Upper lobe of right lung (tissue), 1 donor: ENCODE data around the gene EEF2KMT. TPM values are rescaled to one million over a fixed set of nuclear protein-coding genes. Genes with fewer than 3 reads are reported as not detected.

Experiments
- ATAC-seq: fragments of 200-7000 bp; cut with Tn5 transposase; one replicate; pipeline ENCODE4 v1.9.1; 2020; ENCODE audit warnings: mild to moderate bottlenecking, moderate library complexity
- DNase-seq: peaks from one replicate; pipeline ENCODE4 v3.0.0-alpha.2; 2020
- H3K27ac ChIP-seq: fragments of 200-600 bp; one replicate; pipeline ENCODE4 v1.8.0; 2022
- H3K27me3 ChIP-seq: fragments of 200-600 bp; one replicate; pipeline ENCODE4 v1.8.0; 2022; ENCODE audit warnings: mild to moderate bottlenecking
- H3K36me3 ChIP-seq: fragments of 200-600 bp; one replicate; pipeline ENCODE4 v1.8.0; 2022
- H3K4me1 ChIP-seq: fragments of 200-600 bp; one replicate; pipeline ENCODE4 v1.8.0; 2022
- H3K4me3 ChIP-seq: fragments of 200-600 bp; one replicate; pipeline ENCODE4 v1.8.0; 2022; ENCODE audit warnings: mild to moderate bottlenecking
- H3K9me3 ChIP-seq: fragments of 200-600 bp; one replicate; pipeline ENCODE4 v1.8.0; 2022
- intact Hi-C: fragments of 100-400 bp; cut with DNase I; formaldehyde crosslinking; loops from one replicate; pipeline ENCODE4 v1.11.0; 2022
- total RNA-seq: library from RNA; stranded (reverse); fragmentation: NEBNext Ultra II Directional; extraction: Animal tissue kit (Norgen Biotek cat#: 25700); gene quantifications from one replicate; pipeline ENCODE4 v1.2.1, GENCODE V29; 2021
- TF ChIP-seq, protein P1 (sequence below): fragments of 200-600 bp; IDR thresholded peaks from one replicate; pipeline ENCODE4 v1.8.0; 2022; ENCODE audit warnings: antibody characterized with exemption
- donor health status: DM: no; HTN: yes; CAD: no; lungs with severe emphysema.

Gene EEF2KMT
- total RNA-seq, 1 donor from 2014 or later: 9.6 TPM

DNA sequence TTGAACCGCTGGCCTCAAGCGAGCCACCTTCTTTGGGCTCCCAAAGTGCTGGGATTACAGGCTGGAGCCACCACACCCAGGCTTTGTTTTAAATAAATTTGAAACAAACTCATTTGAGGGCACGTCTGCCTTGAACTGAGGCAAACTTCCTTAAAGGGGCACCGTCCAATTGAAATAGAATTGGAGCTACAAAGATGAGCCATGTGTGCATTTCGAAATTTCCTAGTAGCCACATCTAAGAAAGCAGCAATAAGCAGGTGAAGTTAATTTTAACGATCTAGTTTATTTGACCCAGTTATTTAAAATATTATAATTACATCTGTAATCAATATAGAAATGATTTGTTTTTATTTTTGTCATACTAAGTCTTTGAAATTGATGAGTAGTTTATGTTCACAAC is 31.1 kb downstream of the EEF2KMT start:
- Histone ChIP-seq H3K4me1 (peaks cover 7% of the 10 kb centered on the region), H3K9me3 (no peaks in the 10 kb centered on the region), H3K27me3 (no peaks in the 10 kb centered on the region), H3K4me3 (no peak overlapping the region), H3K27ac (no peak overlapping the region), H3K36me3 (peaks cover 9% of the 10 kb centered on the region)
- TF ChIP-seq, protein P1, sequence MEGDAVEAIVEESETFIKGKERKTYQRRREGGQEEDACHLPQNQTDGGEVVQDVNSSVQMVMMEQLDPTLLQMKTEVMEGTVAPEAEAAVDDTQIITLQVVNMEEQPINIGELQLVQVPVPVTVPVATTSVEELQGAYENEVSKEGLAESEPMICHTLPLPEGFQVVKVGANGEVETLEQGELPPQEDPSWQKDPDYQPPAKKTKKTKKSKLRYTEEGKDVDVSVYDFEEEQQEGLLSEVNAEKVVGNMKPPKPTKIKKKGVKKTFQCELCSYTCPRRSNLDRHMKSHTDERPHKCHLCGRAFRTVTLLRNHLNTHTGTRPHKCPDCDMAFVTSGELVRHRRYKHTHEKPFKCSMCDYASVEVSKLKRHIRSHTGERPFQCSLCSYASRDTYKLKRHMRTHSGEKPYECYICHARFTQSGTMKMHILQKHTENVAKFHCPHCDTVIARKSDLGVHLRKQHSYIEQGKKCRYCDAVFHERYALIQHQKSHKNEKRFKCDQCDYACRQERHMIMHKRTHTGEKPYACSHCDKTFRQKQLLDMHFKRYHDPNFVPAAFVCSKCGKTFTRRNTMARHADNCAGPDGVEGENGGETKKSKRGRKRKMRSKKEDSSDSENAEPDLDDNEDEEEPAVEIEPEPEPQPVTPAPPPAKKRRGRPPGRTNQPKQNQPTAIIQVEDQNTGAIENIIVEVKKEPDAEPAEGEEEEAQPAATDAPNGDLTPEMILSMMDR: no peak
- intact Hi-C loops: no loop called here
- ATAC-seq: no peak
- no peak for DNase-seq

DNA sequence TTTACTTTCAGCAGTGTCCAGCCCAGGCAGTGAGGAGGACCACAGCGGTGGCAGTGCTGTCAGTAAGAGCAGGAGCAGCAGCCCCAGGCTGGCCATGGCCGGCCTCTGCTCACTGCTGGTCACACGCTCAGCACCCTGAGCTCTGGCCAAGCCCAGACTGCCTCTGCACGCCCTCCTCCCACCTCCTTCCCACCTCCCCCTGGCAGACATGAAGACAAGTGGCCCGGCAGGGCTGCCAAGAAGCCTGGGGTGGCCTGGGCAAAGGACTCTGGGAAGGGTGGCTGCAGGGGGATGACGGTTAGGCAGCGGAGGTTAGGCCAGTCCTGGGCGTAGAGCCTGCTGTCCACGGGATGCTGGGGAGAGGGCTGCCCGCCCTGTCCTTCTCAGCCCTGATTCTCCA is 31.8 kb downstream of the EEF2KMT start, which contains the start of gene C16orf89:
C16orf89 (minus strand) TSS at position 144 of the 400 bp plus-strand sequence; CDS start at position 96, 48 bp downstream.
- peak within 1 kb of the TSS; percentile 46 for H3K4me3 ChIP-seq
- no peaks in the 10 kb centered on the region for H3K27me3 ChIP-seq
- peaks cover 9% of the 10 kb centered on the region for H3K36me3 ChIP-seq
- intact Hi-C loops: no loop called here
- H3K27ac ChIP-seq: peak within 1 kb of the TSS; percentile 83
- no peaks in the 10 kb centered on the region for H3K9me3 ChIP-seq
- no peaks in the 10 kb centered on the region for H3K4me1 ChIP-seq
- DNase-seq (peak; percentile 90), ATAC-seq (peak; percentile 87)
- TF ChIP-seq, protein P1: no peak

DNA sequence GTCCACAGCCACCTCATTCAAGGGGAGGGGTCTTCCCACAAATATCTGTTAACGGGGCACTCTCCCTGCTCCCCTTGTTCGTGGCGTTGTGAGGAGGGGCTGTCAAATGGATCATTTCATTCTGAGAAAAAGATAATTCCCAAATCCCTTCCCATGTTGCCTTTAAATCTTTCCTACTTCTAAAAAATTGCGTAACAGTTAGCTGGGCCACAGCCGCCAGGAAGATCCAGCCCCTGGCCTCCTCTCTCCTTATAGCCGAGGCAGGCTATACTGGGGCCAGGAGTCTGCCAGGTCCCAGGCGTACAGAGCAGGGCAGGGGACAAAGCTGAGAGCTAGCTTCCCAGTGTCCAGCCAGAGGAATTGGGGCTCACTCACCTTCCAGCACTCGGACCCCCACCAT is 32.3 kb downstream of the EEF2KMT start:
- Histone ChIP-seq H3K4me3 (peak overlapping the region; percentile 46), H3K27ac (peak overlapping the region; percentile 83), H3K9me3 (no peaks in the 10 kb centered on the region), H3K36me3 (peaks cover 9% of the 10 kb centered on the region), H3K27me3 (no peaks in the 10 kb centered on the region), H3K4me1 (no peaks in the 10 kb centered on the region)
- intact Hi-C loops: no loop called here
- ATAC-seq: peak; percentile 55
- DNase-seq: peak; percentile 69
- TF ChIP-seq, protein P1: no peak

DNA sequence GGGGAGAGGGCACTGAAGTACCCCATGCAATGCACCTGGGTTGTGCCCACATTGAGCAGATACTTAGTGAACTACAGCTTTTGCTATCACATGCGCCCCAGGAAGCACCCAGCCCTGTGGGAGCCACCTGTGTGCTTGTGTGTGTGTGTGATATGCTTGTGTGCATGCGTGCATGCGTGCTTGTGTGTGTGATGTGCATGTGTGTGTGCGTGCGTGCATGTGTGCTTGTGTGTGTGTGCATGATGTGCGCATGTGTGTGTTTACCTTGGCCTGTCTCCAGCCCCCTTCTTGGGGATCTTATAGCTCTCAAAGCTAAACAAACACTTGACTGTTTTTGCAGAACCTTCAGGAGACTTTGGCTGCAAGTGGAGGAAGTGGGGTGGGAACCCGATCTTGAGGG is 32.7 kb downstream of the EEF2KMT start:
- H3K27ac ChIP-seq: peak overlapping the region; percentile 83
- intact Hi-C loops: no loop called here
- ATAC-seq (peak; percentile 66), DNase-seq (peak; percentile 85)
- TF ChIP-seq, protein P1: no peak
- H3K36me3 ChIP-seq: peaks cover 9% of the 10 kb centered on the region
- no peaks in the 10 kb centered on the region for H3K27me3 ChIP-seq
- no peaks in the 10 kb centered on the region for H3K4me1 ChIP-seq
- H3K9me3 ChIP-seq: no peaks in the 10 kb centered on the region
- H3K4me3 ChIP-seq: peak overlapping the region; percentile 46

DNA sequence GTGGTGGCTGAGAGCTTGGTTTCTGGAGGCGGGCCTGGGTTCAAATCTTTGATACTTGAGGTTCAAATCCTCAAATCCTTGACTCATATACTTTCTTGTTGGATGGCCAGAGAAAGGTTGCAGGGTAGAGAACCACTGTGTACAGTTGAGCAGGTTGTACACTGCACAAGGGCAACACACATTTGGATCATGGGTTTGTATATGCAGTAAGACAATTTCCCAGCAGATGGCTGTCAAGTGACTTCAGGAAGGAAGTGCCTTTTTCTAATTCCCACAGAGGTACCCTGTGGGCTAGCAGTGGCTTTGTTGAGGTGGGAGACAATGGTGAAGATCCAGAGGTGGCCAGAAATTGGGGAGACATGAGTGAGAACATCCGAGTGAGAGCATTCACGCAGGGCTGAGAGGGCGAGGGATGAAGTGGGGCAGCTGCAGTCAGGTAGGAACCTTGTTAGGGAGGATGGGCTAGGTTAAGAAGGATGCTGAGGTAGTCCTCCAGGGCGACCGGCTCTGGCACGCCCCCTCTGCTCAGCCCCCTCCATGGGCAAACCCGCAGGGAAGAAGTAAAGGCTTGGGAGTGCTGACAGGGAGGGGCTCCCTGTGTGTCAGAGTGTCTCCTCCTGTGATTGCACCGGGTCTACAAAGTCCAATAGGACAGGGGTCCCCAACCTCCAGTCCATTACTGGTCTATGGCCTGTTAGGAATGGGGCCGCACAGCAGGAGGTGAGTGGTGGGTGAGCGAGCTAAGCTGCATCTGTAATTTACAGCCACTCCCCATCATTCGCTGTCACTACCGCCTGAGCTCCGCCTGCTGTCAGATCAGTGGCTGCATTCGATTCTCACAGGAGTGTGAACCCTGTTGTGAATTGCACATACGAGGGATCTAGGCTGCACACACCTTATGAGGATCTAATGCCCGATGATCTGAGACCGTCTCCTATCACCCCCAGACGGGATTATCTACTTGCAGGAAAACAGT is 34.5 kb downstream of the EEF2KMT start:
- Histone ChIP-seq H3K27ac (no peak overlapping the region), H3K27me3 (no peaks in the 10 kb centered on the region), H3K4me1 (no peaks in the 10 kb centered on the region), H3K9me3 (no peaks in the 10 kb centered on the region), H3K36me3 (peaks cover 9% of the 10 kb centered on the region), H3K4me3 (no peak overlapping the region)
- intact Hi-C loops: no loop called here
- TF ChIP-seq, protein P1: no peak
- DNase-seq (peak; percentile 57), ATAC-seq (no peak)
